Fibroblast of mammary gland (primary cell): Measurements from ENCODE around the gene TCP1.
"Not testable (repeated sequence)": the region's sequence is repeated elsewhere in the genome, so short reads cannot be mapped to it uniquely, and the experiment has no call there.

Experiments
- DNase-seq: peaks from one replicate; pipeline ENCODE4 v3.0.0-alpha.2; 2010; ENCODE audit warnings: low read depth
- H3K4me3 ChIP-seq: 2 replicates; pipeline ENCODE4 v1.5.1; 2011; ENCODE audit warnings: low read depth, mild to moderate bottlenecking, low read length, moderate library complexity; ENCODE audit not compliant: control insufficient read depth
- CTCF ChIP-seq: conservative IDR thresholded peaks from 2 replicates; pipeline ENCODE4 v1.5.1; 2011; ENCODE audit warnings: low read depth, low read length, inconsistent platforms; ENCODE audit not compliant: control insufficient read depth, insufficient read depth

Gene TCP1

GRCh38 chr6:159754401-159754800 is 35.0 kb downstream of the TCP1 start:
- no peak for DNase-seq
- H3K4me3 ChIP-seq, result no peak overlapping the region
- TF ChIP-seq CTCF, result no peak

- DNase-seq, result peak; percentile 31
- no peak overlapping the region for H3K4me3 ChIP-seq
- no peak for TF ChIP-seq CTCF
Observed at GRCh38 chr6:159753081-159753872, 36.1 kb downstream of the TCP1 start.

- no peak for TF ChIP-seq CTCF
- H3K4me3 ChIP-seq, result no peak overlapping the region
- no peak for DNase-seq
Observed at GRCh38 chr6:159751448-159751847, 38.0 kb downstream of the TCP1 start.

- DNase-seq, H3K4me3 ChIP-seq: not testable (repeated sequence)
Observed at GRCh38 chr6:159748127-159748526, 41.3 kb downstream of the TCP1 start.

- DNase-seq, result no peak
- no peak overlapping the region for H3K4me3 ChIP-seq
- no peak for TF ChIP-seq CTCF
Observed at GRCh38 chr6:159746759-159747158, 42.6 kb downstream of the TCP1 start.

GRCh38 chr6:159745081-159745480 is 44.3 kb downstream of the TCP1 start:
- H3K4me3 ChIP-seq, result no peak overlapping the region
- no peak for TF ChIP-seq CTCF
- no peak for DNase-seq

GRCh38 chr6:159742165-159742564 is 47.2 kb downstream of the TCP1 start:
- DNase-seq, result no peak
- TF ChIP-seq CTCF, result no peak
- no peak overlapping the region for H3K4me3 ChIP-seq
